GM21423 (cell line): Measurements from ENCODE around the gene CRB3.
A peak's percentile ranks its signal among the peaks of the same experiment; 100 is the strongest.
"Not testable (repeated sequence)": the region's sequence is repeated elsewhere in the genome, so short reads cannot be mapped to it uniquely, and the experiment has no call there.

Source experiments
- ATAC-seq: cut with Tn5 transposase; IDR thresholded peaks from one replicate; pipeline ENCODE4 v1.9.1; 2021; ENCODE audit warnings: mild to moderate bottlenecking, moderate library complexity; ENCODE audit not compliant: unreplicated experiment

The CRB3 gene, protein sequence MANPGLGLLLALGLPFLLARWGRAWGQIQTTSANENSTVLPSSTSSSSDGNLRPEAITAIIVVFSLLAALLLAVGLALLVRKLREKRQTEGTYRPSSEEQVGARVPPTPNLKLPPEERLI

DNA sequence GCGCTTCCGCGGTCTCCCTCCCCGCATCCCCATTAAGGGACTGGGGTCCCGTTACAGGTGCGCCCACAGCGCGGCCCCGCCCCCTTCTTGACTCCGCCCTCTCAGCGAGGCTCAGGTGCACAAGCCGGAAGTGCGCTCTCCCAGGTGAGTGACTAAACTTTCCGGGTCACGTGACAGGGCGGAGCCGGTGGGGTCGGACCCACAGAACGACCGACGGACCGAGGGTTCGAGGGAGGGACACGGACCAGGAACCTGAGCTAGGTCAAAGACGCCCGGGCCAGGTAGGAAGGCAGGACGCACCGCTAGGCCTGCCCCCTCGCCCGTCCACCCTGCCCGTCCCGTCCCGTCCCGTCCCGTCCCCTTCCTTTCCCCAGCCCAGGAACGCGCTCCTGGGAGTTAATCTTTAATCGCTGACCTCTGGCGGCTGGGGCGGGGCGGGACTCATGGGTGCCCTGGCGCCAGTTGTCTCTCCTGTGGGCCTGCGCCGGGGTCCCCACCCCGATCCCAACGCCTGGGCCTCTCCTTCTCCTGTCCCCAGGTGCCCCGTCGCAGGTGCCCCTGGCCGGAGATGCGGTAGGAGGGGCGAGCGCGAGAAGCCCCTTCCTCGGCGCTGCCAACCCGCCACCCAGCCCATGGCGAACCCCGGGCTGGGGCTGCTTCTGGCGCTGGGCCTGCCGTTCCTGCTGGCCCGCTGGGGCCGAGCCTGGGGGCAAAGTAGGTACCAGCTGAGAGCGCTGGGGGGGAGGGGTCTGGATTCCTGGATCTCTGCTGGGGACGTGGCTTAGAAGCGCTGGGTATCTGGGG is at the start of gene CRB3:
TSS of gene CRB3 (plus strand) at position 202 of the 804 bp plus-strand sequence. CDS start at position 633, 431 bp downstream.
- ATAC-seq = no peak

DNA sequence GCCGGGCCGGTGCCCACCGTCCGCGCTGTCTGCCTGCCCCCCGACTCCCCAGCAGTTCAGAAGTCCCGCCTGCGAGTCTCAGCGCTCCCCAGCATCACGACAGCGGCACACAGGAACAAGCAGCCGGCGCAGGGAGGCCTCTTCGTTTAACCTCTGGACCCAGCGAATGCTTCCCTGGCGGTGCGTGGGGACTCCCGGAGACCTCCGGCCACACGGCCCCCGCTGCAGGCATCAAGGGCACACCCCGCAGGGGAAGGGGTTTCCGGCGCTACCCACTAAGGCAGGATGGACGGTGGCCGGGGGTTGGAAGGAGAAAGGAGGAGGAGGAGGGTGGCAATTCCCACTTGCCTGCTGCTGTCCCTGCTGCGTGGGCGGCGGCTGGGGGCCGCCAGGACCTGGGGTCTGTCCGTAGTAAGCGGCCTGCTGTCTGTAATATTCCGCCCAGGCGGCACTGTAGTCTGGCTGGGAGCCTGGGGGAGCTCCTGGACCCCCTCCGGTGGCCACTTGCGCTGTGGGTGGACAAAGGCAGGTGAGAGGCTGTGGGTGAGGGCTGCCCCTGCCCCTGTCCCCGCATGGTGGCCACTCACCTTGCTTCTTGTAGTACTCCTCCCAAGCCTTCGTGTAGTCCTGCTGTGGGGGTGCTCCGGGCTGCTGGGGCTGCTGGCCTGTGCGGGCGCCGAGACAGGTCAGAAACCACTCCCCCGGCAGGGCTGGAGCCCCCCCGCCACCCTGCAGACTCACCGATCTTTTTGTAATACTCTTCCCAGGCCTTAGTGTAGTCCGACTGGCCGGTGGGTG is 49.1 kb upstream of the CRB3 start:
- no peak for ATAC-seq

DNA sequence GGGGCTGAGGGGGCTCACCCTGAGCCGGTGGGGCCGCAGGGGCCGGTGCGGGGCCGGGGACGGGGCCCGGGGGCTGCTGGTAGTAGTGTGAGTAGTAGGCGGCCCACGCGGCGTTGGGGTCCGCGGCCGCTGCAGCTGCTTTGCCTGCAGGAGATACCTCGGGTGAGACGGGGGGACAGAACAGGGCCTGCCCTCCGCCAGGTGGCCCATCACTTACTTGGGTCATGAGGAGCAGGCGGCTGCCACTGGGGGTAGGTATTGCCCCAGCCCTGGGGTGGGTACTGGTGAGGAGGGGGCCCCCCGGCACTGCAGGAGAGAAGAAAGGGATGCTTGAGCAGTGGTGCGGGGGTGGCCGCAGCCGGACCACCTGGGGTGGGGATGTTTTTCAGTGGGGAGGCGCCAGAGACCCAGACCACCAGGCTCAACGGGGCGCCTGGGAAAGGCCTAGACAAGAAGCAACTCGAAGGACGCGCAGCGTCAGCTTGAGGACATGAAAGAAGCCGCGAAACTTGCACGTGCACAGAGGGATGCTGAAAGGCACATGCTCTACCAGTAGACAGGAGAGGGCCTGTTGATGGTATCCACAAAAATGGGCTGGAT is 48.4 kb upstream of the CRB3 start:
- ATAC-seq = no peak

DNA sequence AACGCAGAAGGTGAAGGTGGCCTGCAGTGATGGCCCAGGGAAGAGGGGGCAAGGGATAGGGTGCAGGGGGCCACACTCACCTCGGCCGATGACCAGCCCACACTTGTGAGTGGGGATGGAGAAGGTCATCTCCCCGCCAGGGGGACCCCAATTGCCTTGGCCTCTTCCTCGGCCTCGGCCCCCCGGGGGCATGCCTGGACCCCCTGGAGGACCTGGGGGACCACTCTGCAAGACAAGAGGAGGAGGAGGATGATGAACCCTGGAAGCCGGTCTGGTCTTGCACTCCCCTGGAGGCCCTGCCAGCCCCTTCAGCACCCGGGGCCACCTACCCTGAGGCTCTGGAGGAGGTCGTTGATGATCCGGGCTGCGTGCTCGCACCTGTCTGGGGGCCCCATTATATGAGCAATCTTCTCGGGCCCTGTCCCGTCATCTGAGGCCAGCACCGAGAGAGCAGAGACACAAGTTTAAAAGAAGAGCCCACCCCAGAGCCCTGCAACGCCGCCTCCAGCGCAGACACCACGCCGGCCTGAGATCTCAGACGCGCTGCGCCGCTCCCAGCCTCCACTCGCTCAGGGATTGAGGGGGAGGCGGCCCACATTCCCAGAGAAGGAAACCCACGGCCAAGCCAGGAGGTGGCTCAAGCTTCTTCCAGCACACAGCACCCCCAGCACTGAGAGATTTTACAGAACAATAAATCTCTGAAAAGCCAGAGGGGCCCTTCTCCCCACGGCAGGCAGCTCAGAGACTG is 47.2 kb upstream of the CRB3 start:
- ATAC-seq = no peak

DNA sequence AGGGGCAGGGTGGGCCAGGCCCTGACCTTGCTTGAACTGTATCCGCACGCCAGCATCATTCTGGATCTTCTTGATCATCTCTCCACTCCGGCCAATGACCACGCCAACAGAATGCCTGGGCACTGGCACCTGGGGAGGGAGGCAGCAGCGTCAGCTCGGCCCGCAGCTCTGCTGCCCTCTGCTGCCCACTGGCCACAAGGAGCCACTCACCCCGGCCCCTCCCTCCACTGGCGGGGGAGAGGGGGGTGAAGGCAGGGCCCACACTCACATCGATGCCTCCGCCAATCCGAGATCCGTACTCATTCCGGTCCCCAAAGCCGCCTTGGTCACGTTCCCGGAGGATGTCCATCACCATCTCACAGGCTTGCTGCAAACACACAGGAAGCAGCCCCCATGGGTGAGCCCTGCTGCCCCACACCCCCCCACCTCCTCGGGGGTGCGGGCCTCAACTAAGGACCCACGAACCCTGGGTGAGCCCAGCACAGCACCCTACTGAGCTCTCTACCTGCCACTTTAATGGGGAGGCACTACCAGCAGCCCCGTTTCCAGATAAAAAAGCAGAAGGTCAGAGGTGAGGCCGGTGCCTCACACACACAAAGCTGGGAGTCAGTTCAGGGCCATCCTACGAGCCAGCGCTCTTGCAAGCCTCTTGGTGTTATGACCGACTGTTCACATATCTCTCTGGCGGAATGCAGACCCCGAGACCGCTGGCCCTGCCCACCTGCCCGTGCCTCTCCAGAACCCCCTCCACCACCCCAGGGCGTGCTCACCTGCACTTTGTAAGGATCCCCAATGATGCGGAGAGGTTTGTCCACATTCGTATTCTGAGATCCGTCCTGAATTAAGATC is 46.1 kb upstream of the CRB3 start:
- no peak for ATAC-seq

DNA sequence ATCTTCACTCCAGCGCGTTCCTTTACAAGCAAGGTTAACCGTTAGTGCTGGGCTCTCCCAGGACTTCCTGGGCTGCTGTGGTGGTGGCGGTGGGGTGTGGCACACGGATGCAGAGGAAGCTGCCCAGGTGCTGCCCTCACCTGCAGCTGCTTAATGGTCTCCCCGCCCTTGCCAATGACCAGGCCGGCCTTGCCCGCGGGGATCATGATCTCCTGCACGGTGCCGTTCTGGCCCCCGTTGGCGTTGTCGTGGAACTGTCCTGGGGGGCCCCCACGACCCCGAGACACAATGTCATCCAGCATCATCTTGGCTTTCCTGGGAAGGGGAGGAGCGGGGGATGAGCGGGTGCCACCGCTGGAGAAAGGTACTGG is 45.5 kb upstream of the CRB3 start:
- ATAC-seq = no peak

DNA sequence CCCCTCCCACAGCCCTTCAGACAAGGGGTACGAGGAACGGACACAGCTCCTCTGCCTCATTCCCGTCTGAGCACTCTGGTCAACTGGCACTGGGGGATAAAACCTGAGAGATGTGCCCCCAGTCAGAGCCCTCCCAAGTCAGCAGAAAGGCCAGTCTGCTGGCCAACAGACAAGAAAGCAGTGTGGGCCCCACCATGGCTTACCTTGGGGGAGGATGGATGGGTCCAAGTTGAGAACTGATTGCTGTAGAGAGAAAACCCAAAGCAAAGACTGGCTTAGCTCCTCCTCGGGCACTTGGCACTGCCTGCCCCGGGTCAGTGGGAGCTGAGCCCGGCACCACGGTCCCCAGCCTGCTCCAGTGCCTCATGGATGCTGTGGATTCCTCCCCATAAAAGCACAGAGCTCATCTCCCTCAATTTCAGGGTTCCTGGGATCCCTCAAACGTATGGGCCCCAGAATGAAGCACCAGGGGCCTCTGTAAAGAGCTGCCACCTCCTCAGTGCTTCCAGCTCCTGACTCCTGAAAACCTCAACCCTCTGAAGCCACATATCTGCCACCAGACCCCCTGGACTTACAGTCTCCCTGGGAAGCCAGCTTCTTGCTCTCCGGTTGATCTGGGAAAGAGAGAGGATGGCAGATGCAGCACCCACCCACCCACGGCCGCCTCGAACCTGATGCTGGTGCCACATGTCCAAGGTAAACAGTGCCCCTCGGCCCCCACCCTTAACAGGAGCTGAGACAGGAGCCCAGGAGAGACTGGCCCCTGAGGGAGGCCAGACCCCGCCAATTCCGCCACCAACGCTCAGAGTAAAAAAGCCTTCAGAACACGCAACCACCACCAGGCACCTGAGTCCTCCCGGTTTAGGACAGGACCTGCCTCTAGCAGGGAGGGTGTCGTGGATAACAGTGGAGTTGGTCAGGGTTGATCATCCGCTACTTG is 42.7 kb upstream of the CRB3 start:
- ATAC-seq = no peak

DNA sequence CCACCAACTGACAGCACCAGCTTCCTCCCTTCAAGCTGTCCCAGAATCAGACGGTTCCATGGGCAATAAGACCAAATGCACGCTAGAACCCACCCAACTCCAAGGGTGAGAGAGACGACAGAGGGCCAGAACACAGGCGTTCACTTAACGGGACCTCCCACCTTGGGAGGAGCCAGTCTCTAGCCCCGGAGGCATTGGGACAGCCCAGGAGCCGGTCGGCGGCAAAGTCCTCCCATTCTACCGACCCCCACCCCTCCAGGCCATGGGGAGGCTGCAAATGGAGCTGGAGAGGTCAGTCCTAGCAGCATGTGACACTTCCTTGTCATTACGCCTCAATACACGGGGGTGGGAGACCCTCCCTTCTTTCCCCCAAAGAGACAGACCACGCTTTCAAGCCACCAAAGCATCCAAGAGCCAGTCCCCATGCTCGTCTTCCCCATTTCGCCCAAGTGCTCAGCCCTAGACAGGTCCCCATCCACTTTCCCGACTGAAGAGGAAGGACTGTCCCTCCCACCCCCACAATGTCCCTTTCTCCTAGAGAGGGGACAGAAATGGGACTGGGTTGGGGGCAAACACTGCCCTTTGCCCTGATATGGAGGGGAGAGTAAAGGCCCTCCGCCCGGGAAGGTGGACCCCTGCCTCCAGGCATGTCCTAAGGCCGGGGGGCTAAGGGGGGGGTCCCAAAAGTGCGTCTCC is 40.4 kb upstream of the CRB3 start:
- ATAC-seq = no peak

DNA sequence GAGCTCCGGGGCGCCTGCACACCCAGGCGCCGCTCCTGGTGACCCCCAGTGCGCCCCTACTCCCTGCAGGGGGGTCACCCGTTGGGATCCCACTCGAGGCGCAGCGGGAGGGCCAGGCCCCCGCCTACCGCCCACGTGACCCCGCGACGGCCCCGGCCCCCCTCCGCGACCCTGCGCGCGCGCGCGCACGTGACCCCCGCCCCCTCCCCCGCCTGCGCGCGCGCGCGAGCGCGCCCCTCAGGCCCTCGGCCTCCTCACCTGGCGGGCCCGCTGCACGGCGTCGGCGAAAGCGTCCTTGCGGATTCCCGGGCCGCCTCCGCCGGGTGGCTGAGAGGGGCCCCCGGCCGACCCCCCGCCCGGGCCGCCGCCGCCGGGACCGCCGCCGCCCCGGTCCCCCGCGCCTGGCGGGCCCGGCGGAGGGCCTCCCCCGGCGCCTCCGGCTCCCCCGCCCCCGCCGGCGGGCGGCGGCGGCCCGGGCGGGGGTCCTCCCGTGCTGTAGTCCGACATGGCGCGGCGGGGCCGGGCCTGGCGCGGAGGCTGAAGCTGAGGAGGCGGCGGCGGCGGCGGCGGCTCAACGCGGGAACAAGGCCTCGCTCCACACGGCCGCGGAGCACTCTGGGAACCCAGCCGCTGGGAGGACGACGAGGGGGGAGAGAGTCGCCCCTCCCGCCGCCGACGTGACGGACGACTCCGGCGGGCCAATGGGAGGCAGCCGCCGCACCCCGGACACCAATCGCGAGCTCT is 39.7 kb upstream of the CRB3 start, which contains the start of gene KHSRP:
TSS of gene KHSRP (minus strand) at position 617 of the 744 bp plus-strand sequence. CDS start at position 507, 110 bp downstream.
- no peak for ATAC-seq

DNA sequence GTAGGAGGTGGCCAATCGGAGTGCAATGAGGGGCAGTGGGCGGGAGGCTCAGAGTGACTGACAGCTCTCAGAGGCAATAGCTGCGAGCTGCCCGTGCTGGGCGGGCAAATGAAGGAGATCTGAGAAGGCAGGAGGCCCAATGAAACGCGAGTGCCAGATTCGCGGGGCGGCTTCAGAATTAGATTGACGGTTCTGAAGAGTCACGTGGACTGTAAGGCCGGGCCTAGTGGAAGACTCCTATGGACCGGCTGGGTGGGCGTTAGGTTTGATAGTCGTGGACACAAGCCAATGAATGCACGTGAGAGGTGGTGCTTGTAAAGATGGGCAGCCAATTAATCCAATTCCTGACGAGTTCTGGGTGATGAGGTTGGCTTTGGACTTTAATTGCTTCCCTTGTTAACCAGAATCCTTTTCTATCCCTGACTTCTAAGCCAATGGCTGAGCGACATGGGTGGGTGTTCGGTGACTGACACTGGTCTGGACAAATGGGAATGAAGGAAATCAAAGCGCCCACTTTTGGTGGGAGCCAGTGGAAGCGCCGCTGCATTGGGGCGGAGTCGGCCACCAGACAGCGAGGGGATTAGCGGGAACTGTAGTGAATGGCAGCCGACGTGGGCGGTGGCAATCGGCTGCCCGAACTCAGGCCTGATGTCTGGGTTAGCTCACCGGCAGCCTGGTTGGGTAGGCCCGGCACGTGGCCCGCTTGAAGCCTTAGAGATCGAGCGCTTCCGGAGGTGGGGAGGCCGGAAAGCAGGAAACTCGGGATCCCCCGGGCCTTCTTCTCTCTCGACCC is 38.9 kb upstream of the CRB3 start:
- peak; percentile 85 for ATAC-seq

DNA sequence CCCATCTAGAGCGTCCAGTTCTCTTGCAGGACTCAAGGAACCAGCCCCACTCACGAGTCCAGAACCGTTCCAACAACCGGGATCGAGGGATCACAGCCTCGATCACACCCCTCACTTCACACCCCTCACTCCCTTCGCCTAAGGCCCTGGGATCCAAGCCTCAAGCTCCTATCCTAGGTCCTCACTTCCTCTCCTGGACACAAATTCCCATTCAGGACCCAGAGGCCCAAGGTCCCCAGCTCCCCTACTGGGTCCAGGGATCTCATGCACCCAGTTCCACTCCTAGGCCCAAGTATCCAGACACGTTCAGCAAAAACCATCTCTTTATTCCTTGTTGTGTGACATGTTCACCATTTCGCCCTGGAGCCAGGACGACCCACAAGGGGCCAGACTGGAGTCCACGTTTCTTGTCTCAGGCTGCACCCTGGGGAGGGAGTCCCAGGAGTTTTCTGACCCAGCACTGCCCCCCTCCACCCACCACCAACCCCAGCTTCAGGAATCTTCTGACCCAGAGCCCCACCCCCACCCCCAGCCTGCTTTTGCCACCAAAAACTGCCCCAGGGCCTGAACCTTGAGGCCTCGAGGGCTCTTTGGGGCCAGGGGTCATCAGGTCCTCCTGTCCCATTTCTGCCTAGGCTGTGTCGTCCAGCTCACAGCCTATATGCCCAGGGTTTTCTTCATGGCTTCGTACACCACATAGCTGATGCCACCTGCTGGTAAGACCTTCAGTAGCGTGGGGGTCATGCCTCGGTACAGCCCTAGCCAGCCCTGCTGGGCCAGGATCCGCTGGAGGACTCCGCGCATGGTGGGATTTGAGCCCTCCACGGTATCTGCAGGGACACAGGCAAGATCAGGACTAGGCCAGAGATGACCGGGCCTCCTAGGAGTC is 38.1 kb upstream of the CRB3 start:
- no peak for ATAC-seq

DNA sequence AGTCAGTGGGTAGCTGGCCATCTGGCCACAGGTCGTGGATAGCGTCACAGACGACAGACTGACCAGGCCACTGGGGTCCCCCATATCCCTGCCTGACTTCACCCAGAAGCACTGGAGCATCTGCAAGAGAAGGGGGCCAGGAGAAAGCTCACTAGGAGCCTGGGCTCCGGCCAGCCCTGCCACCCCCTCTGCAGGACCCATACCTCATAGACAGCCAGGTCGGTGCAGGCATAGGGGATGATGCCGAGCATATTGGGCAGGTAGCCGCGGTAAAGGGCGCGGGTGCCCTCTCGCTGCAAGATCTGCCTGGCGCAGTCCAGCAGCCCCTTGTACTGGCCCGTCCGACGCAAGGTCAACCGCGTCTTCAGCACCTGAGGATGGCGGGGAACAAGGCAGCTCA is 36.9 kb upstream of the CRB3 start:
- ATAC-seq = no peak

DNA sequence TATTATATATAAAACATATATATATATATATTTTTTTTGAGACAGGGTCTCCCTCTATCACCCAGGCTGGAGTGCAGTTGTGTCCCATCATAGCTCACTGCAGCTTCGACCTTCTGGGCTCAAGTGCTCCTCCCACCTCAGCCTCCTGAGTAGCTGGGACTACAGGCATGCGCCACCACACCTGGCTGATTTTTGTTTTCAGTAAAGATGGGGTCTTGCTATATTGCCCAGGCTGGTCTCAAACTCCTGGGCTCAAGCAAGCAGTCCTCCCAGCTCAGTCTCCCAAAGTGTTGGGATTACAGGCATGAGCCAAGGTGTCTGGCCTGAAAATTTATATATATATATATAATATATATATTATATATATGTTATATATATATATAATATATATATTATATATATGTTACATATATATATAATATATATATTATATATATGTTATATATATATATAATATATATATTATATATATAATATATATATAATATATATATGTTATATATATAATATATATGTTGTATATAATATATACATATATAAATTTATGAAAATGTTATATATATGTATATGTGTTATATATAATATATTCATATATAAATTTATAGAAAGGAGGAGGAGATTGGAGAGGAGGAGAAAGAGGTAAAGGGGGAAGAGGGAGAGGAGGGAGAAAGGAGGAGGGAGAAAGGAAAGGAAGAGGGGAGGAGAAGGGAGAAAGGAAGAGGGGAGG is 35.2 kb upstream of the CRB3 start:
- not testable (repeated sequence) for ATAC-seq

DNA sequence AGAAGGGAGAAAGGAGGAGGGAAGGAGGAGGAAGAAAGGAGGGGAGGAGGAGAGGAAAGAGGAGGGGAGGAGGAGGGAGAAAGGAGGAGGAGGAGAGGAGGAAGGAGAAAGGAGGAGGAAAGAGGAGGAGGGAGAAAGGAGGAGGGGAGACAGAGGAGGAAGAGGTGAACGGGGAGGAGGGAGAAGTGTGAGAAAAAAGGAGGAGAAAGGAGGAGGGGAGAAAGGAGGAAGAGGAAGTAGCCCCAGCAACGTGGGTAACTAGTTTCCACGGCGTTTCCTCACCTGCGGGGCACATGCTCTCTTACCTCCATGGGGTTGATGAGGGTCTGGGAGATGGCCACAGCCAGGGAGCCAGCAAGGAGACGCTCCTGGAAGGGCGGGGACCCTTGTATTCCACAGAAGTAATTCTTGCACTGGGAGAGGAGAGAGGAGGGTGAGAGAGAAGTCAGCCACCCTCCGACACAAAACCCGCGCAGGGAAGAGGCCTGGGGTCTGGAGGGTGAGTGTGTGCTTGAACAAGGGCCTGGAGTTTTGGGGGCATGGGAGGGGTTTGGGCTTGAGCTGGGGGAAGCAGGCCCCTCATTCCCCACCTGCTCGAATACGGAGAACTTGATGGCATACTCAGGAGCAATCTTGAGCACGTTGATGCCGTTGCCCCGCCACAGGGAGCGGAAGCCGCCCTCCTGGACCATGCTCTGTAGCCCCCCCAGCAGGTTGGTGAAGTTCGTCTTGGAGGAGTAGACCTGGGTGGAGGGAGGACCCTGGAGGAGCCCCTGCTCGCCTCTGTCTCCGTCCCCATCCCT is 34.5 kb upstream of the CRB3 start:
- no peak for ATAC-seq
